OCI-LY1 (cell line): ENCODE data around the gene FBXO5.

Experiments used
- H2AFZ ChIP-seq: fragments of 200-600 bp; sonication (generic), shearing (Covaris generic); 2 replicates; pipeline ENCODE4 v1.6.0; 2014; ENCODE audit warnings: antibody characterized with exemption, mild to moderate bottlenecking, low read length
- H3F3A ChIP-seq: fragments of 200-600 bp; sonication (generic), shearing (Covaris generic); 2 replicates; pipeline ENCODE4 v1.6.0; 2014; ENCODE audit warnings: mild to moderate bottlenecking, antibody characterized with exemption, low read length, moderate library complexity; ENCODE audit not compliant: insufficient read depth
- H3K27ac ChIP-seq: fragments of 200-600 bp; sonication (generic); 2 replicates; pipeline ENCODE4 v1.5.1; 2014; ENCODE audit warnings: low read length, mixed run types, mild to moderate bottlenecking, low read depth; ENCODE audit not compliant: poor library complexity, severe bottlenecking
- H3K27me3 ChIP-seq: fragments of 200-600 bp; sonication (generic); 2 replicates; pipeline ENCODE4 v1.6.0; 2014; ENCODE audit warnings: antibody characterized with exemption, mild to moderate bottlenecking, low read length, moderate library complexity; ENCODE audit not compliant: insufficient read depth
- H3K36me3 ChIP-seq: fragments of 200-600 bp; sonication (generic); 2 replicates; pipeline ENCODE4 v1.6.1; 2014; ENCODE audit warnings: mild to moderate bottlenecking, antibody characterized with exemption, low read length, moderate library complexity, mixed read lengths; ENCODE audit not compliant: insufficient read depth
- H3K4me1 ChIP-seq: fragments of 200-600 bp; sonication (generic); 2 replicates; pipeline ENCODE4 v1.5.1; 2014; ENCODE audit warnings: mild to moderate bottlenecking, low read length, moderate library complexity; ENCODE audit not compliant: insufficient read depth, severe bottlenecking
- H3K4me2 ChIP-seq: fragments of 200-600 bp; sonication (generic), shearing (Covaris generic); 2 replicates; pipeline ENCODE4 v1.6.1; 2014; ENCODE audit warnings: low read length
- H3K4me3 ChIP-seq: fragments of 200-600 bp; sonication (generic); 2 replicates; pipeline ENCODE4 v1.5.1; 2014; ENCODE audit warnings: low read length, low read depth, mild to moderate bottlenecking, mixed read lengths; ENCODE audit not compliant: poor library complexity, severe bottlenecking
- H3K79me2 ChIP-seq: fragments of 200-600 bp; shearing (Covaris generic); 2 replicates; pipeline ENCODE4 v1.6.1; 2016; ENCODE audit warnings: mixed run types, low read length, mixed read lengths; ENCODE audit not compliant: insufficient read depth
- H3K9ac ChIP-seq: fragments of 200-600 bp; sonication (generic), shearing (Covaris generic); 2 replicates; pipeline ENCODE4 v1.6.1; 2014; ENCODE audit warnings: mild to moderate bottlenecking, low read length, mixed read lengths
- H3K9me2 ChIP-seq: fragments of 200-600 bp; sonication (generic), shearing (Covaris generic); 2 replicates; pipeline ENCODE4 v1.6.1; 2014; ENCODE audit warnings: low read depth, mild to moderate bottlenecking, low read length, mixed read lengths
- H3K9me3 ChIP-seq: fragments of 200-600 bp; shearing (Covaris generic); 2 replicates; pipeline ENCODE4 v1.6.1; 2014; ENCODE audit warnings: low read length, mixed read lengths
- H4K20me1 ChIP-seq: fragments of 200-600 bp; sonication (generic), shearing (Covaris generic); 2 replicates; pipeline ENCODE4 v1.6.0; 2016; ENCODE audit warnings: mild to moderate bottlenecking, low read length; ENCODE audit not compliant: insufficient read depth
- EZH2 ChIP-seq: fragments of 200-600 bp; sonication (generic), shearing (Covaris generic); IDR thresholded peaks from 2 replicates; pipeline ENCODE4 v1.8.0; 2017; ENCODE audit warnings: borderline replicate concordance, mixed run types, mild to moderate bottlenecking, antibody characterized with exemption, low read length, moderate library complexity, mixed read lengths
- TF ChIP-seq, protein P1 (sequence below): fragments of 200-600 bp; sonication (generic), shearing (Covaris generic); IDR thresholded peaks from 2 replicates; pipeline ENCODE4 v1.5.1; 2017; ENCODE audit warnings: mild to moderate bottlenecking, antibody characterized with exemption, low read length, moderate library complexity, mixed read lengths

Gene FBXO5

DNA sequence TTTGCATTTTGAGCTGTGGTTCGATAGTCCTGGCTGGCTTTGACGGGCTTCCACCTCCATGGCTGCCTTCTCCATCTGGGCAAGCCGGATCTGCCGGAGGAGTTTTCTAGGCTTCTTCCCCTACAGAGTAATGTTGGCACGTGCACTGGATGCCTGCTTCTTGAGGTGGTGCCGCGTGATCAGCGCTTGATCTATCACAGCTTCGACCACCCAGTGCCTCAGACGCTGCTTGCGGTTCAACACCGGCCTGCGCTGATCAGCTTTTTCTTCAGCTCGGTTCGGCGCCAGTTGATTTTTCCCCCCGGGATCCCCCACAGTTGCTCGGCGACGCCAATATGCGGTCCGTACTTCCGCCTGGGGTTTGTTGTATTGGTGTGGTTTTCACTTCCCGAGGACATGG, 23.5 kb downstream of the FBXO5 start:
- Histone ChIP-seq H2AFZ (no peak overlapping the region), H3K9me2 (no peaks in the 10 kb centered on the region), H3F3A (no peaks in the 10 kb centered on the region), H3K9ac (no peak overlapping the region), H3K27ac (no peak overlapping the region), H3K4me2 (no peak overlapping the region), H3K4me3 (no peak overlapping the region), H3K9me3 (no peaks in the 10 kb centered on the region), H3K4me1 (no peaks in the 10 kb centered on the region), H3K79me2 (no peaks in the 10 kb centered on the region), H4K20me1 (no peaks in the 10 kb centered on the region), H3K27me3 (no peaks in the 10 kb centered on the region), H3K36me3 (no peaks in the 10 kb centered on the region)
- TF ChIP-seq EZH2 = no peak
- TF ChIP-seq, protein P1, sequence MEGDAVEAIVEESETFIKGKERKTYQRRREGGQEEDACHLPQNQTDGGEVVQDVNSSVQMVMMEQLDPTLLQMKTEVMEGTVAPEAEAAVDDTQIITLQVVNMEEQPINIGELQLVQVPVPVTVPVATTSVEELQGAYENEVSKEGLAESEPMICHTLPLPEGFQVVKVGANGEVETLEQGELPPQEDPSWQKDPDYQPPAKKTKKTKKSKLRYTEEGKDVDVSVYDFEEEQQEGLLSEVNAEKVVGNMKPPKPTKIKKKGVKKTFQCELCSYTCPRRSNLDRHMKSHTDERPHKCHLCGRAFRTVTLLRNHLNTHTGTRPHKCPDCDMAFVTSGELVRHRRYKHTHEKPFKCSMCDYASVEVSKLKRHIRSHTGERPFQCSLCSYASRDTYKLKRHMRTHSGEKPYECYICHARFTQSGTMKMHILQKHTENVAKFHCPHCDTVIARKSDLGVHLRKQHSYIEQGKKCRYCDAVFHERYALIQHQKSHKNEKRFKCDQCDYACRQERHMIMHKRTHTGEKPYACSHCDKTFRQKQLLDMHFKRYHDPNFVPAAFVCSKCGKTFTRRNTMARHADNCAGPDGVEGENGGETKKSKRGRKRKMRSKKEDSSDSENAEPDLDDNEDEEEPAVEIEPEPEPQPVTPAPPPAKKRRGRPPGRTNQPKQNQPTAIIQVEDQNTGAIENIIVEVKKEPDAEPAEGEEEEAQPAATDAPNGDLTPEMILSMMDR = no peak

DNA sequence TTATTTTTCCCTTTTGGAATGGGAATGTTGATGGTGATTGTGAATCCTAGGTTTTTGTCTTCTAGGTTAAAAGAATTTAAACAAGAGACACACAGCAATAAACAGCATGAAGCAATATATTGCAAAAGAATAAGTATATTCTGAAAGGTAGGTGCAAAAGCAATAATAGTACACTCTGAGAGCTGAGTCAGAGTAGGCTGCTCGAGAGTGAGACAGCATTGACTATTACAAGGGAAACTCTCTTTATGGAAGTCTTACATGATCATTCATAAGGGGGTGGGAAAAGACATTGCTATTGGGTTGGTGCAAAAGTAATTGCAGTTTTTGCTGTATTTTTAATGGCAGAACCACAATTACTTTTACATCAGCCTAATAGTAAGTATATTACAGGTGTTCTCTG, 25.0 kb downstream of the FBXO5 start:
- Histone ChIP-seq H3K4me3 (no peak overlapping the region), H3K27me3 (no peaks in the 10 kb centered on the region), H3F3A (no peaks in the 10 kb centered on the region), H4K20me1 (no peaks in the 10 kb centered on the region), H2AFZ (no peak overlapping the region), H3K27ac (no peak overlapping the region), H3K9me2 (no peaks in the 10 kb centered on the region), H3K9me3 (no peaks in the 10 kb centered on the region), H3K4me2 (no peak overlapping the region), H3K36me3 (no peaks in the 10 kb centered on the region), H3K79me2 (no peaks in the 10 kb centered on the region), H3K4me1 (no peaks in the 10 kb centered on the region), H3K9ac (no peak overlapping the region)
- no peak for TF ChIP-seq EZH2
- TF ChIP-seq, protein P1 = no peak

DNA sequence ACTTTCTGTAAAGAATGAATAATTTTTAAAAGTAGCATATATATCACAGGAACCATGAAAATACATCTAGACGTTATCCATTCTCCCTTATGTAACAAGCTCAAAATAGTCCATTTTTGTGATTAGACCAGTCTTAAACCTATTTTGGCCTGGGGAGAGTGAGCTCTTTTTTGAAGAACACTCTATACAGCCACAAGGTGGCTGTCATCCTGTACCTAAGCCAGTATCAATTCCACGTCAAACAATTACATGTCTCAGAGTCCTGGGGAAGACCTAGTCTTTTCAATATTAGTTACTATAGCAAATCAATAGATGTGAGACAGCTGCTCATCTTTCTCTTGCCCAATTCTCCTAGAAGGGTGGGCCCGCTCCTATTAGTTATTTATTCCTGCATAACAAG, 28.4 kb downstream of the FBXO5 start:
- Histone ChIP-seq H4K20me1 (no peaks in the 10 kb centered on the region), H3K4me1 (no peaks in the 10 kb centered on the region), H3F3A (no peaks in the 10 kb centered on the region), H3K9me2 (no peaks in the 10 kb centered on the region), H3K27ac (no peak overlapping the region), H3K4me3 (no peak overlapping the region), H3K79me2 (no peaks in the 10 kb centered on the region), H2AFZ (no peak overlapping the region), H3K9me3 (no peaks in the 10 kb centered on the region), H3K36me3 (no peaks in the 10 kb centered on the region), H3K4me2 (no peak overlapping the region), H3K9ac (no peak overlapping the region), H3K27me3 (no peaks in the 10 kb centered on the region)
- TF ChIP-seq, protein P1 = peak; percentile 27
- TF ChIP-seq EZH2 = no peak
